ENCODE results near the gene OPRM1. TPM values are rescaled to one million over a fixed set of nuclear protein-coding genes. Genes with fewer than 3 reads are reported as not detected.

Gene OPRM1
- total and polyA plus RNA-seq, 2 of the 8 experiments (the other 6 are each of a cell fraction or from before 2014, with no cell fraction given), result not detected

DNA sequence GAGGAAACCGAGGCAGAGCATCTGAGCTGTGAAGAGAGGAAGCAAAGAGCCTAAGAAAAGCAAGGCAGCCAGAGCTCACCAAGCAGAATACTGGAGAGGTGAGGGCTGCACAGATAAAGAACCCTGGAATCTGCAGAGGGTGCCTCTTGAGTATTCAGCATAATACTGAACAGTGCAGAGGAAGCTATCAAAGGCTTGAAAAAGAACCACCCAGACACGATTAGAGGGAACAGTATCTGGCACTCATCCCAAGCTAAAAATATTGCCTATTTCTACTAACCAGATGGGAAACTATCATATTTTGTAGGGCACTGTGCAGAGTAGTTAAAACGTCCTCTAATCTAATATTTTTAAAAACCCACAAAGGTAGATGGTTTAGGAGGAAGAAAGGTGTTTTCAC lies 41.8 kb upstream of the OPRM1 start:
- TF ChIP-seq TCF12 (IDR thresholded peaks at IDR 0.05; ENCODE audit: low read depth, low read length) (no peak), MAFK (IDR thresholded peaks at IDR 0.05; ENCODE audit: low read depth, low read length) (no peak), CTBP2 (IDR thresholded peaks at IDR 0.05; ENCODE audit: borderline replicate concordance, insufficient read depth, insufficient read length, low read length) (no peak), SP4 (IDR thresholded peaks at IDR 0.05; ENCODE audit: low read length) (no peak), TEAD4 (IDR thresholded peaks at IDR 0.05; ENCODE audit: low read depth, low read length) (no peak), CEBPB (IDR thresholded peaks at IDR 0.05; ENCODE audit: low read depth, low read length) (no peak), BACH1 (IDR thresholded peaks at IDR 0.05; ENCODE audit: low read length) (no peak), RXRA (IDR thresholded peaks at IDR 0.05; ENCODE audit: insufficient read depth, low read depth, low read length) (no peak), KDM4A (IDR thresholded peaks at IDR 0.05; ENCODE audit: low read depth, low read length, severe bottlenecking) (no peak), JUN (IDR thresholded peaks at IDR 0.05; ENCODE audit: low read depth, low read length) (no peak)
- TF ChIP-seq, protein P1, sequence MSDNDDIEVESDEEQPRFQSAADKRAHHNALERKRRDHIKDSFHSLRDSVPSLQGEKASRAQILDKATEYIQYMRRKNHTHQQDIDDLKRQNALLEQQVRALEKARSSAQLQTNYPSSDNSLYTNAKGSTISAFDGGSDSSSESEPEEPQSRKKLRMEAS (IDR thresholded peaks at IDR 0.05), result no peak
- TF ChIP-seq, protein P2, sequence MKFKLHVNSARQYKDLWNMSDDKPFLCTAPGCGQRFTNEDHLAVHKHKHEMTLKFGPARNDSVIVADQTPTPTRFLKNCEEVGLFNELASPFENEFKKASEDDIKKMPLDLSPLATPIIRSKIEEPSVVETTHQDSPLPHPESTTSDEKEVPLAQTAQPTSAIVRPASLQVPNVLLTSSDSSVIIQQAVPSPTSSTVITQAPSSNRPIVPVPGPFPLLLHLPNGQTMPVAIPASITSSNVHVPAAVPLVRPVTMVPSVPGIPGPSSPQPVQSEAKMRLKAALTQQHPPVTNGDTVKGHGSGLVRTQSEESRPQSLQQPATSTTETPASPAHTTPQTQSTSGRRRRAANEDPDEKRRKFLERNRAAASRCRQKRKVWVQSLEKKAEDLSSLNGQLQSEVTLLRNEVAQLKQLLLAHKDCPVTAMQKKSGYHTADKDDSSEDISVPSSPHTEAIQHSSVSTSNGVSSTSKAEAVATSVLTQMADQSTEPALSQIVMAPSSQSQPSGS (IDR thresholded peaks at IDR 0.05; ENCODE audit: low read length), result no peak
- no peak for DNase-seq (ENCODE audit: low read depth in 1 of 2, low spot score in 2 of 2)
- no peak overlapping the region for H3K4ac ChIP-seq (replicated peaks; ENCODE audit: insufficient read length, low read depth, low read length)

More for the DNA sequence above, 41.8 kb upstream of the OPRM1 start:
- Histone ChIP-seq H3K14ac (ENCODE audit: insufficient read length) (no peak overlapping the region), H3K23ac (ENCODE audit: insufficient read length) (no peak overlapping the region), H2AK5ac (ENCODE audit: low read depth, low read length) (no peak overlapping the region), H3K9me3 (ENCODE audit: insufficient read depth in 2 of 2, low read depth in 1 of 2, low read length in 1 of 2) (no peaks in the 10 kb centered on the region), H2BK120ac (replicated peaks; ENCODE audit: low read depth, low read length) (no peak overlapping the region), H3K27me3 (replicated peaks in 1 of 4; ENCODE audit: control insufficient read depth in 3 of 4, extremely low read depth in 1 of 4, insufficient read depth in 3 of 4, low read length in 3 of 4) (no peaks in the 10 kb centered on the region), H3K4me2 (ENCODE audit: insufficient read depth in 1 of 2, low read depth in 2 of 2, low read length in 2 of 2) (no peak overlapping the region), H4K20me1 (replicated peaks in 1 of 2; ENCODE audit: control insufficient read depth in 1 of 2, insufficient read depth in 2 of 2, low read length in 2 of 2) (no peaks in the 10 kb centered on the region), H4K91ac (replicated peaks; ENCODE audit: insufficient read length, low read length) (no peak overlapping the region), H2BK12ac (ENCODE audit: low read depth, low read length) (no peak overlapping the region), H2BK15ac (ENCODE audit: low read length) (no peak overlapping the region), H4K8ac (ENCODE audit: extremely low read depth, insufficient read depth, low read length) (no peak overlapping the region), H4K5ac (ENCODE audit: insufficient read length, low read depth, low read length) (no peak overlapping the region), H3K27ac (ENCODE audit: low read depth, low read length) (no peak overlapping the region), H3K23me2 (ENCODE audit: low read depth, low read length) (no peaks in the 10 kb centered on the region; the same call in 1 of the 2 replicates), H3K4me3 (ENCODE audit: extremely low read depth in 1 of 4, insufficient read depth in 2 of 4, low read depth in 3 of 4, low read length in 4 of 4) (no peak overlapping the region), H3K4me1 (replicated peaks in 1 of 4; ENCODE audit: control insufficient read depth in 3 of 4, insufficient read depth in 4 of 4, low read length in 3 of 4) (peaks cover 0 to 3% (median 1%) of the 10 kb centered on the region in 4 experiments; a peak in 3 of 7 replicates), H2AFZ (ENCODE audit: low read length) (no peak overlapping the region), H2BK5ac (ENCODE audit: low read depth, low read length) (no peak overlapping the region), H3K79me2 (ENCODE audit: control insufficient read depth in 1 of 2, insufficient read depth in 2 of 2, low read length in 2 of 2) (no peaks in the 10 kb centered on the region), H3K36me3 (ENCODE audit: control insufficient read depth in 2 of 4, insufficient read depth in 4 of 4, low read length in 3 of 4) (no peaks in the 10 kb centered on the region), H3K56ac (replicated peaks; ENCODE audit: insufficient read length, low read depth, low read length) (no peak overlapping the region), H2BK20ac (ENCODE audit: low read length) (no peak overlapping the region), H3K9ac (replicated peaks in 1 of 4; ENCODE audit: extremely low read depth in 1 of 4, low read depth in 3 of 4, low read length in 3 of 4) (no peak overlapping the region), H3K18ac (ENCODE audit: extremely low read depth, low read length) (no peak overlapping the region), H3K79me1 (ENCODE audit: low read depth, low read length) (no peaks in the 10 kb centered on the region)
- 89% methylated on average over 3 of the region's 3 CpGs; no CpG with 5 or more reads in 1 of the 2 experiments for WGBS, 2 experiments (ENCODE audit: extremely low coverage in 1 of 2, insufficient coverage in 1 of 2, insufficient read length in 1 of 2, insufficient replicate concordance in 2 of 2, low coverage in 1 of 2, low lambda C conversion rate in 2 of 2, missing lambda C conversion rate in 1 of 2)
- no peak for FAIRE-seq
- ChIA-PET POLR2A (ENCODE audit: partially characterized antibody) (interaction anchor here (0.9 kb wide), 1 partner anchor 976 kb away, joined by 3 read pairs; no protein-coding TSS in a partner anchor), CTCF (ENCODE audit: partially characterized antibody) (interaction anchor here (1.1 kb wide), 1 partner anchor 766 kb away, joined by 3 read pairs; no protein-coding TSS in a partner anchor)

All from H1 (cell line).